22Rv1 (cell line): Measurements from ENCODE around the gene USH2A.

Source experiments
- ZFX ChIP-seq: fragments of 450-650 bp; IDR thresholded peaks from 2 replicates; pipeline ENCODE4 v1.6.1; 2017; ENCODE audit warnings: antibody characterized with exemption, borderline replicate concordance
- TF ChIP-seq, protein P1 (sequence below): fragments of 450-650 bp; IDR thresholded peaks from 2 replicates; pipeline ENCODE4 v1.5.1; 2017; ENCODE audit warnings: mild to moderate bottlenecking

DNA sequence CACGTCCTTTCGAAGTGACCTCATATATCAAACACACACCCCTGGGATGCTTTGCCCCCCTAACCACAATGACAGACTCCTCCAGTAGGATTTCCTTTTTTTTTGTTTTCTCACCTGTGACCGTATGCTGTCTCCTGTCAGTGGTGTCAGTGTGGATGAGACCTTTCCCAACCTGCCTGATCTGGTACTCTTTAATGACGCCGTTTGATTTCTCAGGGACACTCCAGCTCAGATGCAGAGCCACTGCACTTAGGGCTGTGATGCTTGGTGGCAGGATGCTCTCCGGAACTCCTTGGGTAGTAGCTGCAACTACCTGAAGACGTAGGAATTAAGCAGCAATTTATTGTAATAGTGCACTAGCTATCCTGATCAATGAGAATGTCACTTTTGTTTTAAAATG lies 643.5 kb downstream of the USH2A start:
- TF ChIP-seq, protein P1, sequence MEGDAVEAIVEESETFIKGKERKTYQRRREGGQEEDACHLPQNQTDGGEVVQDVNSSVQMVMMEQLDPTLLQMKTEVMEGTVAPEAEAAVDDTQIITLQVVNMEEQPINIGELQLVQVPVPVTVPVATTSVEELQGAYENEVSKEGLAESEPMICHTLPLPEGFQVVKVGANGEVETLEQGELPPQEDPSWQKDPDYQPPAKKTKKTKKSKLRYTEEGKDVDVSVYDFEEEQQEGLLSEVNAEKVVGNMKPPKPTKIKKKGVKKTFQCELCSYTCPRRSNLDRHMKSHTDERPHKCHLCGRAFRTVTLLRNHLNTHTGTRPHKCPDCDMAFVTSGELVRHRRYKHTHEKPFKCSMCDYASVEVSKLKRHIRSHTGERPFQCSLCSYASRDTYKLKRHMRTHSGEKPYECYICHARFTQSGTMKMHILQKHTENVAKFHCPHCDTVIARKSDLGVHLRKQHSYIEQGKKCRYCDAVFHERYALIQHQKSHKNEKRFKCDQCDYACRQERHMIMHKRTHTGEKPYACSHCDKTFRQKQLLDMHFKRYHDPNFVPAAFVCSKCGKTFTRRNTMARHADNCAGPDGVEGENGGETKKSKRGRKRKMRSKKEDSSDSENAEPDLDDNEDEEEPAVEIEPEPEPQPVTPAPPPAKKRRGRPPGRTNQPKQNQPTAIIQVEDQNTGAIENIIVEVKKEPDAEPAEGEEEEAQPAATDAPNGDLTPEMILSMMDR: no peak
- TF ChIP-seq ZFX: no peak
